Measurements from ENCODE around the gene OMG. TPM values are rescaled to one million over a fixed set of nuclear protein-coding genes. Genes with fewer than 3 reads are reported as not detected.
"Not testable (repeated sequence)": the region's sequence is repeated elsewhere in the genome, so short reads cannot be mapped to it uniquely, and the experiment has no call there.

OMG gene
- total RNA-seq, 2 donors from 2014 or later: 0.56 TPM; not detected in 1

DNA sequence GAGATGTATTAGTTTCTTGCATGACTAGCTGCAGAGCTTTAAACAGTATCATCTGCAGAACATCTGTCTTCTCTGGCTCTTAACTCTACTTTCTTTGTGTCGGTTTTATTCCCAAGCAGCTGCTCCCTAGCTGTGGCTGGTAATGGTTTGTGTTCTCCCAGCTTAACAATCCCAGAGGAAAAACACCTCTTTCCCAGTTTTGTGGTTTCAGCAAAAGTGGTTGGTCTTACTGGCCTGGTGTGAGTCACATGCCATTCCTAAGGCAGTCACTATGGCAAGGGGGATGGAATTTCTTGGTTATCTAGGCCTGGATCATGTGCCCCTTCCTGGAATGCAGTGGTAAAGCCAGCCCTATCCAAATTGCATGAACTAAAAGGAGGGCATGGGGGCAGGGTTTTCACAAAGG, 27.5 kb downstream of the OMG start:
- DNase-seq (no peak), ATAC-seq (peak; percentile 85 to 86)
- intact Hi-C loops (cut with DNase I): no loop called here

DNA sequence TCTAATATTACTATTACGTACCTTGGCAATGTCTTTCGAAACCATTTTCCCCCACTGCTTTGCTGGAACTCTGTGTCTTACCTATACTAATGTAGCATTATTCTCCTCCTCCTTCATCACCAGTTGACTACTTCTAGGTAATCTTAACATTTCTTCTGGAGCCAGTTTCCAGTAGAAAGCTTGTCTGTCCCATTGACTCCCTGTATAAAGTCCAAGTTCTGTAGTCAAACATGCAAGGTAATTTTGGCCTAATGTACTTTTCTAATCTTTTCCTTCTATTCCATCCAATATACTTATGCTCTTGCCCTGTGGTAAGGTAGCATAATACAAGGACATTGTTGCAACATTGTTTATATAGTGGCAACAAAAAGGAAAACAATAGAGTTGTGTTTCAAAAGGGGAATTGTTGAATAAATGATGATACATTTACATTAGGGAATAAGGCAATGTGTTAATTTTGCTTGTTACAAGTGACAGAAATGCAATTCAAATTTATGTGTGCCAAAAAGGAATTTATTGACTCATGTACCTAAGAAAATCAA, 27.9 kb downstream of the OMG start:
- intact Hi-C loops (cut with DNase I): no loop called here
- ATAC-seq (no peak), DNase-seq (no peak)

DNA sequence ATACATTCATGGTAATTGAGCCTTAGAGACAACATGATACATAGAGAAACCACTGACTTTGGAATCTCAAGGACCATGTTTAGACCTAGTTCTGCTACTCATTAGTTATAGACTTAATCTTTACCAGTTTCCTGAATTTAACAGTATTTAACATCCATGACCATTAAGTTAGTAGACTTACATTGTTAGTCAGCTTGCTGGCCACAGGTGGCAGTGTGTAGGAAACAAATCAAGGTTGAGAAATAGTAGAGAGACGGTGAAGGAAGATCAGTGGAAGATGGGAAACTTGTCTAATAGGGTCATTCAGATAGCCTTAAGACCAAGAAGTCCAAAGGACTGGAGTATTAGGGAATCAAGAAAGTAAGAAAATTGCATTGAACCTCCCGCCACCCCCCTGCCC, 31.0 kb downstream of the OMG start:
- DNase-seq (no peak), ATAC-seq (no peak)
- intact Hi-C loops (cut with DNase I): no loop called here

DNA sequence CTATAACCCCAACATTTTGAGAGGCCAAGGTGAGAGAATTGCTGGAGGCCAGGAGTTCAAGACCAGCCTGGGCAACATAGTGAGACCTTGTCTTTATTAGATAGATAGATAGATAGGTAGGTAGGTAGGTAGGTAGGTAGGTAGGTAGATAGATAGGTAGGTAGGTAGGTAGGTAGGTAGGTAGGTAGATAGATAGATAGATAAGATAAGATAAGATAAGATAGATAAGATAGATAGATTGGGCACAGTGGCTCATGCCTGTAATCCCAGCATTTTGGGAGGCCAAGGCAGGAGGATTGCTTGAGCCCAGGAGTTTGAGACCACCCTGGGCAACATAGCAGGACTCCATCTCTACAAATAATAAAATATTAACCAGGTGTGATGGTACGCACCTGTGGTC, 34.1 kb downstream of the OMG start:
- ATAC-seq; DNase-seq; intact Hi-C loops (cut with DNase I): not testable (repeated sequence)

DNA sequence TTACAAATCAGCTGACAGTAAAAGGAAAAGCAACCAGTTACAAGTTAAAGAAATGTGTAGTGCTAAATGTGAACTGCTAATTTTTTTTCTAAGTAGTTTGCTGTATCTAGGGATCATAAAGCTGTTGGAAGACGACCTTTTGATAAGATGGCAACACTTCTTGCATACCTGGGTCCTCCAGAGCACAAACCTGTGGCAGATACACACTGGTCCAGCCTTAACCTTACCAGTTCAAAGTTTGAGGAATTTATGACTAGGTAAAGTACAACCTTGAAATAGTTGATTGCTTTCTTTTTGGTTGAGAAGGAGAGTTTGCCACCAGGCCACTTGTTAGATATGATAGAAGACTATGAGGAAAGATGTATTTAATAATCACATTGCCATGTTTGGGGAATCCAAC, 35.4 kb downstream of the OMG start:
- DNase-seq: no peak
- intact Hi-C loops (cut with DNase I): no loop called here
- ATAC-seq: no peak

DNA sequence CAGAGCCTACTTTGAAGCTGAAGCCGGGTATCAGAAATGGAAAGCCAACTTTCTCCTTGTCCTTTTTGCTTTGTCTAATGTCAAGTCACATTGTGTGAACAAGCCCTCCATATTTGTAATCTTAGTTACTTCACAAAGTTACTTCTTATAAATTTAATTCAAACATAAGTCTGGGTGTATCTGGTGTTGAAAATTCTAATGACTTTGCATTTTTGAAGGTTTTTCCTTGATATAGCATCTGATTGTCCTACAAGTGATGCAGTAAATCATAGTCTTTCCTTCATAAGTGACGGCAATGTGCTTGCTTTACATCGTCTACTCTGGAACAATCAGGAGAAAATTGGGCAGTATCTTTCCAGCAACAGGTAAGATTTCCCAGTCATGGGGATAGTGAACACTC, 36.9 kb downstream of the OMG start:
- intact Hi-C loops (cut with DNase I): no loop called here
- no peak for ATAC-seq
- no peak for DNase-seq

DNA sequence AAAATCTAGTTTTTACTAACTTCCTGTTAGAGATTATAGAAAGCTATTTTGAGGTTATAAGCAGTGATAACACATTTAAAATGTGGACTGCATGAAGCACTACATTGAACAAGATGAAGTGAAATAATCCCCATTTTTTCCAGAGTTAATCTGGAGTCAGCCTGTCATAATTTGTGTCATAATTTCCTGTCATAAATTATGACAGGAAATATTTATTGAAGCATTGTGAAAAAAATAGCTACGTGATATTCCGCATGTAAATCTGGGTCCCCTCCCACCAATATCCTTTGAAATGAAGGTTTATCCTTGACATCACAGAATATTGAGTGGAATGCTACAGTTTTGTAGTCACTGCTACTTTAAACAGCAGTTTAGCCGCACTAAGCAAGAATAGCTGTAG, 40.1 kb downstream of the OMG start:
- no peak for ATAC-seq
- no peak for DNase-seq
- intact Hi-C loops (cut with DNase I): no loop called here

DNA sequence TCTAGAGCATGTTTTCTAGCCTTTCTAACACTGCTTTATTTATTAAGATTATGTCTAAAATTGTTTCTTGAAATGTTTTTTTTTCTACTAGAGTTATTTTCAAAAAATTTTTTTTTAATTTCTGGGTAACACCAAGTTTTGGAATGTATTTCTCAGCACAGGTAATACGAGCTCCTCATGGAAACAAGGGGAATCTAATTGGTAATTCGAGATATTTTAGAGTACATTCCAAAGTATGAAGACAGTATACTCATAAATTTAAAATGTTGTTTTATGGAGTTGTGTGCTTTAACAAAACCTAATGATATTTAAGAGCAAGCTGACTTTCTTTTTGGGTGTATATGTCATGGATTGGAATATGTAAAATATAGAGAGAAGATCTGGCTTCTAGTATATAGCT, 42.4 kb downstream of the OMG start:
- intact Hi-C loops (cut with DNase I): no loop called here
- no peak for DNase-seq
- no peak for ATAC-seq

DNA sequence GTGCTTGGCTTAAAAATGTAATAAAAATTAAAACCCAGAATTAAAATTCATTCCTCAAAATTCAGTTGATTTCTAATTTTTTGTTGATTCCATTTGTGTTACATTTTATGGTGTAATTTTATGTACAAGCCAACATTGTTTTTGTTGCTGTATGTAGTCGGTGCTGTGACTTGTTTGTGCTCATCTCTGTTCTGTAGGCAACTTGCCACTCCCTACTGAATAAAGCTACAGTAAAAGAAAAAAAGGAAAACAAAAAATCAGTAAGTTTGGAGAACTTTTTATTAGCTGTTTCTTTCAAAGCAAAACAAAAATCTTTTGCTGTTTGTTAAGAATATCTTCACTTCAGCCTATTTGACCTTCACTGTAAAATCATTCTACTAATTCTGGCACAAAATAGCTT, 44.3 kb downstream of the OMG start:
- intact Hi-C loops (cut with DNase I): no loop called here
- DNase-seq (no peak), ATAC-seq (no peak)

DNA sequence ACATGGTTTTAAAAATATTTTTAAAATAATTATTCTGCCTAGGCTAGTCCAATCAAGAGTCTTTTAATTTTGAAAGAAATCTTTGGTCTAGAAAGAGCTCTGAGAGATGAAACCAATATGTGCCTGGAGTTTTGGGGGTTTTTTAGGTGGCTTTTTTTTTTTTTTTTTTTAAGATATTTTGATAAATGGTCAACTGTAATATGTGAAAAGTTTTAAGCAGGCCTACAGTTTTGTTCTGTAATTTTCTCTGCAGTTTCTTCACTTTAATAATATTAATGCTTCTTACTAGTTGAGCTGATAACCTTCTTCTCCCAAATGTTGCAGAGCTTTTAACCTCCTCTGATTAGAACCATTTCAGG, 45.1 kb downstream of the OMG start:
- DNase-seq: no peak
- no peak for ATAC-seq
- intact Hi-C loops (cut with DNase I): no loop called here

DNA sequence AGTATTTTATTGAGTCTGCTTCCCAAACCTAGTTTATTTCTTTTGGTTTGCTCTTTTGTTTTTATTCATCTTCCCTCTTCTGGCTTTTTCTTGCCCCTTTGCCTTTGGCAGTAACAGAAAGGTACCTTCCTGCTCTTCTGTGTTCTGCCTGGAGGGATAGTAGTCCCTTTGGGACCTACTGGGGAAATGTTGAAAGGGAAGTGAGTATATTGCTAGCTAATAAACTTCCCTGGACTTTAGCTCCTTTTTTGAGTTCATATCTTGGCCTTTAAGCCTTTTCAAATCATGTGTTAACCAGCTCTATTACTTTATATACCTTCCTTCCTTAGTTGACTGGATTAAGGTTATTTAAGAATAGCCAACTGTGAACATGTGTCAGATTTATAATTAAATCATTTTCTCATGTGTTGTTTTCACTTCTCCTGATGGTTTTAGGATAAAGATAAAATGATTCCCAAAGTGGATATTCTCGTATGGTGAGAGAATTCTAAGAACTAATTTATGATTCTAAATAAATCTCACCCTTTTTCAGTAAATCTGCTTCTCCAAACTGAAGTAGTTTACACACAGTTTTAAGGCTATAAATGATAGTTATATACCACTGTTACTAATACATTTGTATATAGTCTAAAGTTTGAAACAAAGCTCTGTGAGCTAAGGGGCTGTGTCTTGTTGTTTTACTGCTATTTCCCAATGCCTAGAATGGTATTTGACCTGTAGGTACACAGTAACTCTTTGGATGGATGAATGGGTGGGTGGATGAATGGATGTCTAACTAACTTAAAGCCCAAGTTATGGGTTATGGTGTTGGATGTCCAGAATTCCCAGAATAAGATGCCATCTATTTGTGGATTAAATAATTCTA, 45.7 kb downstream of the OMG start:
- ATAC-seq (no peak), DNase-seq (no peak)
- intact Hi-C loops (cut with DNase I): no loop called here

DNA sequence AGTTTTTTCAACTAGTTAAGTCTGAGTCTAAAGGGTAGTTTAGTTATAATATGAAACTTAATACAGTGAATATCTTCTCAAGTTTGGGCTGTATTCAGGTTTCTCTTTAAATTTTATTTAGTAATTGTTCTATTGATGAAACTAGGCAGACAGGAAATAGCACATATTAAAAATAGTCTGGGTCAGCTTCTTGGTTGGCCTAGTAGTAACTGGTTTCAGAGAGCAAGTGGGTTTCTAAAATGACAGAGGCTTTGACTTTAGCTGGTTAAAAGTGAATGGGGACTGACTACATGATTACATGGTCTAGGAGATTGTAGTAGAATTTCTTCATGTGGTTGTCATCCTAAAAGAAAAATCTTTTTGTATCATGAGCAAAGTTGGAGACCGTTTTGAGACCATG, 46.8 kb downstream of the OMG start:
- DNase-seq: no peak
- intact Hi-C loops (cut with DNase I): no loop called here
- no peak for ATAC-seq

DNA sequence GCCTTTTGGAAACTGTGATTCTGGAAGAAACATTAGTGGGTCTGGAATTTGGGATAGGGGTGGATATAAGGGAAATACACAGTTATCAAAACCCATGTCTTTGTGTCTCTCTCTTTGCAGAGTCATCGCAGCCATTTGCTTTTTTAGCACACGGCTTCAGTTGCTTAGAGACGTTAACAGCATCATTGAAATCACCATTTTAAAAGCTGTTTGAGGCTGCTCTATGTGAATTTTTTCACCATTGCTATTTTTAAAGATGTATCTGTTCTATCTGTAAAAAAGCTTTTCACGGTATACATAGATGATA, 47.3 kb downstream of the OMG start:
- ATAC-seq (no peak), DNase-seq (no peak)
- intact Hi-C loops (cut with DNase I): no loop called here

DNA sequence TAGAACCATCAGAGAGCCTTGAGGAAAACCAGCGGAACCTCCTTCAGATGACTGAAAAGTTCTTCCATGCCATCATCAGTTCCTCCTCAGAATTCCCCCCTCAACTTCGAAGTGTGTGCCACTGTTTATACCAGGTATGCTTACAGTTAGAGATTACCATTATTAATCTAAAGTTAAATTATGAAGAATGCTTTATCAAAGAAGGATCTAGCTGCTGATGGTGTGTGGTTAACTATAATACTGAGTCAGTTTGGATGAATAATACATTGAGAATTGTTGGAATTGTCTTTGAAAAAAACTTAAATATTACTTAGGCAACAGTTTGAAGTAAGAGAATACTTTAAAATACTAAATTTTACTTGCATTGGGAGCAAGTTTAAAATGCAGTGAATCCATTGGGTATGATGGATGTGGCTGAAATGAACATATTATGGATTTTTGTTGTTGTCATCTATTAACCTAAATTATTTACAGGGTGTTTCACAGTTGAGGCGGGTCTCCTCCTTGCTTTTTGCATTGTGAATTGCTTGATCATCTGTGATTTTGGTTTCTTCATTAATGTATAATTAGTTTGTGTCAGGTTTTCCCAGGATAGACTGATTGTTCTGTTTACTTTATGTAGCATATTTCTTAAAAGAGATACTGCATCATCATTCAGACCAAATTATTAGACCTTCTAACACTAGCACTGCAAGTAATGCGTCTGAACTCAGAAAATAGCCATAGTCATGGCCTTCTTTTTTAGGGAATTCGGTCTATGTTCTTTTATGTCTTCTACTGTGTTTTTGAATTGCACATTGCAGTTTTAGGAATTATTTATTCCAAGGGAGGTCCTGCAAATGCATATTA, 47.8 kb downstream of the OMG start:
- intact Hi-C loops (cut with DNase I): no loop called here
- no peak for DNase-seq
- no peak for ATAC-seq

Other genes starting within 250 kb of the OMG start
- gene NF1, start 202.3 kb downstream of the OMG start, total RNA-seq: 10 to 100 TPM; 39.3 to 53.5 TPM
- gene EVI2B, start 16.8 kb upstream of the OMG start, total RNA-seq: 1 to 10 TPM; 3.3 to 7.7 TPM
- gene EVI2A, start 24.4 kb upstream of the OMG start, total RNA-seq: 1 to 10 TPM; 1.9 to 5.9 TPM
- gene RAB11FIP4, start 94.4 kb upstream of the OMG start, total RNA-seq: 1 to 10 TPM; 3.1 to 6.1 TPM

All from left cardiac atrium (tissue), 4 donors.